NCI-H82 (cell line): Measurements from ENCODE around the gene B3GAT1.
"Not testable (repeated sequence)": the region's sequence is repeated elsewhere in the genome, so short reads cannot be mapped to it uniquely, and the experiment has no call there.

Experiments used
- DNase-seq: peaks from one replicate; lab custom pipeline; 2025; lab: John Stamatoyannopoulos, UW

B3GAT1 gene

GRCh38 chr11:134355136-134355535 is 56.9 kb downstream of the B3GAT1 start:
- DNase-seq = no peak

GRCh38 chr11:134352111-134352510 is 59.9 kb downstream of the B3GAT1 start:
- DNase-seq = no peak

- DNase-seq = no peak
Measured at GRCh38 chr11:134350381-134350780, 61.7 kb downstream of the B3GAT1 start.

GRCh38 chr11:134349802-134350355 is 62.2 kb downstream of the B3GAT1 start:
- DNase-seq = no peak

GRCh38 chr11:134349109-134349801 is 62.8 kb downstream of the B3GAT1 start:
- no peak for DNase-seq

- no peak for DNase-seq
Measured at GRCh38 chr11:134347441-134347840, 64.6 kb downstream of the B3GAT1 start.

- no peak for DNase-seq
Measured at GRCh38 chr11:134346976-134347350, 65.1 kb downstream of the B3GAT1 start.

GRCh38 chr11:134346101-134346975 is 65.7 kb downstream of the B3GAT1 start:
- DNase-seq = peak; percentile 28

GRCh38 chr11:134345237-134345550 is 66.8 kb downstream of the B3GAT1 start:
- DNase-seq = no peak

- not testable (repeated sequence) for DNase-seq
Measured at GRCh38 chr11:134344497-134345236, 67.4 kb downstream of the B3GAT1 start.

GRCh38 chr11:134343646-134344045 is 68.4 kb downstream of the B3GAT1 start:
- DNase-seq = no peak

GRCh38 chr11:134342572-134343340 is 69.3 kb downstream of the B3GAT1 start:
- DNase-seq = no peak

- DNase-seq = no peak
Measured at GRCh38 chr11:134341805-134342571, 70.1 kb downstream of the B3GAT1 start.

GRCh38 chr11:134340354-134340964 is 71.6 kb downstream of the B3GAT1 start:
- no peak for DNase-seq

- no peak for DNase-seq
Measured at GRCh38 chr11:134339756-134340155, 72.3 kb downstream of the B3GAT1 start.

- DNase-seq = no peak
Measured at GRCh38 chr11:134338654-134339053, 73.4 kb downstream of the B3GAT1 start.

GRCh38 chr11:134338068-134338467 is 74.0 kb downstream of the B3GAT1 start:
- DNase-seq = no peak

GRCh38 chr11:134337051-134337450 is 75.0 kb downstream of the B3GAT1 start:
- no peak for DNase-seq

- DNase-seq = no peak
Measured at GRCh38 chr11:134334796-134335571, 77.1 kb downstream of the B3GAT1 start.

GRCh38 chr11:134333946-134334345 is 78.1 kb downstream of the B3GAT1 start:
- DNase-seq = no peak
